Umbilical cord (tissue), 2 donors: ENCODE results near the gene ZNF668. TPM values are rescaled to one million over a fixed set of nuclear protein-coding genes. Genes with fewer than 3 reads are reported as not detected.

Experiments
- DNase-seq: peaks from one replicate; pipeline ENCODE4 v3.0.0-alpha.2; 2015; ENCODE audit warnings: low spot score
- total RNA-seq: library from RNA; depleted of rRNA; stranded (reverse); fragments of >200 nt; gene quantifications from one replicate; pipeline ENCODE4 v1.2.3, GENCODE V29; 2014; ENCODE audit warnings: low replicate concordance; ENCODE audit not compliant: insufficient read depth

Gene ZNF668
- 10.6 TPM for total RNA-seq

GRCh38 chr16:31073970-31074813, at the start of gene ZNF668, which contains the start of gene ZNF646:
Gene ZNF668, minus strand, starts transcription at chr16:31074240. Its CDS starts 9,781 bp downstream, at chr16:31064459.
Gene ZNF646, plus strand, starts transcription at chr16:31074422. Its CDS starts 1,903 bp downstream, at chr16:31076325.
- peak; percentile 100 for DNase-seq

DNA sequence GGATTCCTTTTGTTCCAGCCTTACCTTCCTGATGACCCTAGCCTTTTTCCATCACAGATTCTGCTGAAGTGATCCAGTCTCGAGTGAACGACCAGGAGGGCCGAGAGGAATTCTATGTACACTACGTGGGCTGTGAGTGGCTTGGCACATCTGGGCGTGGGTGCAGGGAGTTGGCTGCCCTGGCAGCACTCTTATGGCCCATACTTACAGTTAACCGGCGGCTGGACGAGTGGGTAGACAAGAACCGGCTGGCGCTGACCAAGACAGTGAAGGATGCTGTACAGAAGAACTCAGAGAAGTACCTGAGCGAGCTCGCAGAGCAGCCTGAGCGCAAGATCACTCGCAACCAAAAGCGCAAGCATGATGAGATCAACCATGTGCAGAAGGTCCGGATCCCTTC, 46.1 kb upstream of the ZNF668 start:
- DNase-seq: no peak

DNA sequence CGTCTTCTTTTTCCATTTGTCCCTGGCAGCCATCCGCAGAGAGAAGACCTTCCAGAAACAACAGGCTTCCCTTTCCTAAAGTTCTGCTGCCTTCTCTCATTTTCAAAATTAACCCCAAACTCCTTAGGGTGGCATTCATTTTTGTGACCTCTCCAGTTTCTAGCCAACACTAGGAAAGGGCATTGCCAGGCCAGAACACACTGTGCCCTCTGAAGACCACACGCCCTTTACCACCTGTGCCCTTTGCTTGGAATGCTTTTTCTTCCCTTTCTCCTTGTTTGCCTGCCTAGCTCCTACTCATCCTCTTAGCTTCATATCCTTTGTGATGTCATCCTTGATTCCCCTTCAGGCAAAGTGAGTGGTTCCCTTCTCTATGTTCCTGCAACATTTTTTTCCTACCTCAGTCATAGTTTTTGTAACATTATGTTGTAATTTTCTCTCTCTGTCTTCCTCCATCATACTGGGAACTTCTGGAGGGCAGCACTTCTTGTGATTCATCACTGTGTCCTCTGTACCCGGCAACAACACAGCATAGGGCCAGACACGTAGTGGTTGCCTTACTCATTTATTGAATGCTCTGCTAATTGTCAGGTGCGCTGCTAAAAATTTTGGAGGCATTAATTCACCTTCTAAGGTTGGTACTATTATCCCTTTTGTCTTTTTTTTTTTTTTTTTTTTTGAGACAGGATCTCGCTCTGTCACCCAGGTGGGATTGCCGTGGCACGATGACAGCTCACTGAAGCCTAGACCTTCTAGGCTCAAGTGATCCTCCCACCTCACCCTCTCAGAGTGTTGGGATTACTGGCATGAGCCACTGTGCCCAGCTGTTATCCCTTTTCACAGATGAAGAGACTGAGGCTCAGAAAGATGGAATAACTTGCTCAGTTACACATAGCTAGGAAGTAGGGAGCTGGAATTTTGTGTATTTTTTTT, 44.4 kb upstream of the ZNF668 start:
- no peak for DNase-seq

GRCh38 chr16:31117384-31118222, 43.6 kb upstream of the ZNF668 start, which contains the start of gene KAT8:
Gene KAT8, plus strand, starts transcription at chr16:31117664. Its CDS starts 18 bp downstream, at chr16:31117682.
- DNase-seq: peak; percentile 99

DNA sequence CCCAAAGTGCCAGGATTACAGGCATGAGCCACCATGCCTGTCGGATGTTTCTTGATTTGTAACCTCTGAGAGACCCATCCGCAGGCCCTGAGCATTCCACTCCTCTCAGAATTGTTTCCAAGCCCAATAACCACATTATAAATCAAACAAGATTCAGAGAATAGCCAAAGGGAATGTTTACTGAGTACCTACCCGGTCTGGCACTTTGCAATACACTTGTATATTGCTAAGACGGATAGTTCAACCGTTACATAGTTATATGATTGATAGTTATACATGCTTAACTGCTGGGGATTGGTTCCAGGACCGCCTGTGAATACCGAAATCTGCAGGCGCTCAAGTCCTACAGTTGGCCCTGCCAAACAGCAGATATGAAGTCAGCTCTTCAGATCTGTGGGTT, 40.4 kb upstream of the ZNF668 start:
- DNase-seq: no peak

DNA sequence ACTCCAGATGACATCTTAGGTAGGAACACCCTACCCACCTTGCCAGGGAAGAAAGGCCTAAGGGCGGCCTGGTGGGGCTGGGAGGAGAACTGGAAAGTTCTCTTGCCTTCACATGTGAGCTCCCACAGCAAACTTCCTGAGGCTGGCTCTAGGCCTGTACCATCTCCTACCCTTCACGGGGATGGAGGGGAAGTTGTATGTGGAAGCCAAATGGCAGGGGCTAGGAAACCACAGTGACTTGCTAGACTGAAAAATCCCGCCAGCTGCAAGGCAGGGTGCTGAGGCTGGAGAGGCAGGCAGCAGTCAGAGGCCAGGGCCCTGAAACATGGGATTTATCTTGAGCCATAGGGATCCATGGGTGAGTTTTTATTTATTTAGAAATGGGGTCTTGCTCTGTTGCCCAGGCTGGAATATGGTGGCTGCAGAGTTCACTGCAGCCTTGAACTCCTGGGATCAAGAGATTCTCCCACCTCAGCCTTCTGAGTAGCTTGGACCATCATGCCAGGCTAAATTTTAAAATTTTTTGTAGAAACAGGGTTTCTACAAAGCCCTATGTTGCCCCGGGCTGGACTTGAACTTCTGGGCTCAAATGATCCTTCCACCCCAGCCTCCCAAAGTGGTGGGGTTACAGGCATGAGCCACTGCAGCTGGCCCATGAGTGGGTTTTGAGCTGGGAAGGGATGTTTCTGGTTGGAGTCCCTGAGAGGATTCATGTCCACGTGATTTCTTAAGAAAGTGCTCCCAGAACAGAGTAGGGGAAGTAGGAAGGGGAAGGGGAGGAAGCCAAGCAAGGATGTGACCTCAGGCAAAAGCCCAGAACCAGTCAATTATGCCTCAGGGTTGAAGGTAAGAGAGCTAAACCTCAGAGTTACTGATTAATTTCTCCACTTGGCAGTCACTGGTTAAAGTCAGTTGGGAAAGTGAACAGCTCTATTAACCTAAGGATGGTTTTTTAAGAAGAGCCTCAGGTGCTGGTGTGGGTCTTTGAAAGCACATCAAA, 39.4 kb upstream of the ZNF668 start:
- DNase-seq: no peak

- DNase-seq: no peak
Observed at GRCh38 chr16:31112711-31113110, 38.7 kb upstream of the ZNF668 start.

DNA sequence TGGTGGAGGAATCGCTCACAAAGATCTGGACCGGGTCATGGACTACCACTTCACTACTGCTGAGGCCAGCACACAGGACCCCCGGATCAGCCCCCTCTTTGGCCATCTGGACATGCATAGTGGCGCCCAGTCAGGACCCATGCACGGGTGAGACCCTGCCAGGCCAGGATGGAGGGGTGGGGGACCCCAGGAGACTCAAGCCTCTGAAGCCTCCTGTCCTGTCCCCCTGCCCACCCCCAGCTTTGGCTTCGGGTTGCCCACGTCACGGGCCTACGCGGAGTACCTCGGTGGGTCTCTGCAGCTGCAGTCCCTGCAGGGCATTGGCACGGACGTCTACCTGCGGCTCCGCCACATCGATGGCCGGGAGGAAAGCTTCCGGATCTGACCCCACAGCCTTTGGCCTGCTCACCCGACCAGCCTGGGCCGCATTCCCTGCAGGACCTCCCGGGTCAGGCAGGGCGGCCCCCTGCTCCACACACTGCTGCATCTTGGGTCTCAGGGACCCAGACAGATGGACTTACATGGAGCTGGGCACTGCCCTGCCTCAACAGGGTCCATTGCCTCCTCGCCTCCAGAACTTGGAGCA, 37.9 kb upstream of the ZNF668 start:
- no peak for DNase-seq

DNA sequence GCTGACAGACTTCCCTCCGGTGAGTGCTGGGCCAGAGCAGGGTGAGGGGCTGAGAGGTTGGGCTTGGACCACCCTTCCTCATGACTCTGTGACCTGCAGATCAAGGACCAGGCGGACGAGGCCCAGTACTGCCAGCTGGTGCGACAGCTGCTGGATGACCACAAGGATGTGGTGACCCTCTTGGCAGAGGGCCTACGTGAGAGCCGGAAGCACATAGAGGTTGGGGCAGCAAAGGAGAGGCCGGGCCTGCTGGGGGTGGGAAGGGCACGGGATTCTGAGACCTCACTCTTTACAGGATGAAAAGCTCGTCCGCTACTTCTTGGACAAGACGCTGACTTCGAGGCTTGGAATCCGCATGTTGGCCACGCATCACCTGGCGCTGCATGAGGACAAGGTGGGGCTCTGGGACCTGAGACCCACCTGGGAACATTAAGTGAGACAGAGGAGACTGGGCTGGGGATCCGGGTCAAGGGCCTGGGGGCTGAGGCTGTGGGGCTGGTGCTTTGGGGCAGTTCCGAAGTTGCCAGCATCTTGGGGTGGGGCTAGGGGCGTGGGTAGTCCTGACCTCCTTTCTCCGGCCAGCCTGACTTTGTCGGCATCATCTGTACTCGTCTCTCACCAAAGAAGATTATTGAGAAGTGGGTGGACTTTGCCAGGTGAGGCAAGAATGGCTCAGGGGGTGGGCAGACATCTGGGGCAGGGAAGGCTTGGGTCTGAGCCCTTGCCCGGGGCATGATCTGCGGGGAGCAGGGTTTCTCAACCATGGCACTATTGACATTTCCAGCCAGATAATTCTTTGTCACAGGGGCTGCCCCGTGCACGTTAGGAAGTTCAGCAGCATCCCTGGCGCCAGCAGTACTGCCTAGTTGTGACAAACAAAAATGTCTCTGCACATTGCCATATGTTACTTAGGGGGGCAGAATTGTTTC, 36.3 kb upstream of the ZNF668 start:
- no peak for DNase-seq

- no peak for DNase-seq
Observed at GRCh38 chr16:31109622-31110021, 35.6 kb upstream of the ZNF668 start.

DNA sequence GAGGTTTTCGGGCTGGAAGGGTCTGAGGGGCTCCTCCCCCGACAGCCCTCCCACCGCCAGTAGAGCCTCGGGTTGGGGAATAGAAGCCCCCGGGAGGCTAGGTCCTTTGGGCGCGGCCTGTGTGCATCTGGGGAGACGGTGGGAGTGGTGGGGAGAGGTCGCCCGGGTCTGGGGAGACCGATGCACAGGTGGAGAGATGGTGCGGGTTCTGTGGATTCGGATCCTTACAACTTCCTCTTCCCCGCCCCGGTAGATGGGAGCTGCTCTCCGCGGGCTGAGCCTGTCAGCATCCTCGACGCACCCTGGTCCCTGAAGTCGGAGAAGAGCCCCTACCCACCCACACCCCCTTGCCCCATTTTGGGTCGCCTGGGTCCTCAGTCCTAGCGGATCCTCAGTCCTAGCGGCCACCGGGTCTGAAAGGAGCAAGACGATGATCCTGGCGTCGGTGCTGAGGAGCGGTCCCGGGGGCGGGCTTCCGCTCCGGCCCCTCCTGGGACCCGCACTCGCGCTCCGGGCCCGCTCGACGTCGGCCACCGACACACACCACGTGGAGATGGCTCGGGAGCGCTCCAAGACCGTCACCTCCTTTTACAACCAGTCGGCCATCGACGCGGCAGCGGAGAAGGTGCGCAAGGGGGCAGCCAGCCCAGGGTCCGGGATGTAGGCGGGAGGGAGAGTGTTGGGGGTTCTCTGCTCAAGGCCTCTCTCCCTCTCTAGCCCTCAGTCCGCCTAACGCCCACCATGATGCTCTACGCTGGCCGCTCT, 34.9 kb upstream of the ZNF668 start:
- DNase-seq: no peak

DNA sequence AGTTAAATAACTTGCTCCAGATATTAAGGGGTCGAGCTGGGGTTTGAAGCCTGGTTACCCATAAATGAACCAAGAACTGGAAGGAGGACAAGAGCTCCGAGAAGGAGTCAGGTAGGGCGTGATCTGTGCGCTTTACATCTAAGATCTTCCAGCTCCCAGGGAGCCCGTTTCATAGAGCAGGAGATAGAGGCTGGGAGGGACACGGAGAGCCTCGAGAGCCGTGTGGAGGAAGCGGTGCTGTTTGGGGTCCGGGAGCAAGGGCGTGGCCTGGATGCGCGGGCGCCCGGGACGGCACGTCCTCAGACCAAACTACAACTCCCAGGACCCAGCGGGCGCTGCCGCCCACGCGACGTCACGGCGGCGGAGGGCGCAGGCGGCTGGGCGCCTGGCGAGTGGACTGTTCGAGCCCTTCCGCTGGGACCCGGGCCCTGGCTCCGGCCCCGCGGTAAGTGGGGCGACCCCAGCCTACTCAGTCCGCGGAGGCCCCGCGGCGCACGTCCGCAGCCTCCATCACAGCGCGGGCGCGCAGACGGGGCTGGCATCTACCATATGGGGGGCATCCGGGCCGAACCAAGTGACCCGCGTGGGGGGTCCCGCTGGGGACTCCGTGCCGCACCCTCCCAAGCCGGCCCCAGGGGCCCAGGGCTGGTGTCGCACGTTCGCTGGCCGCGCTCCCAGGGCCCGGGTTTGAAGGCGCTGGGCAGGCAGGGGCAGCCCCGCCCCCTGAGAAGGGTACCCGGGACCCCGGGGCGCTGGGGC, 34.2 kb upstream of the ZNF668 start, which contains the start of gene BCKDK:
Gene BCKDK, plus strand, starts transcription at position 352 of the 759 bp plus-strand sequence. CDS start 838 bp downstream, outside the sequence.
- DNase-seq: peak; percentile 80

DNA sequence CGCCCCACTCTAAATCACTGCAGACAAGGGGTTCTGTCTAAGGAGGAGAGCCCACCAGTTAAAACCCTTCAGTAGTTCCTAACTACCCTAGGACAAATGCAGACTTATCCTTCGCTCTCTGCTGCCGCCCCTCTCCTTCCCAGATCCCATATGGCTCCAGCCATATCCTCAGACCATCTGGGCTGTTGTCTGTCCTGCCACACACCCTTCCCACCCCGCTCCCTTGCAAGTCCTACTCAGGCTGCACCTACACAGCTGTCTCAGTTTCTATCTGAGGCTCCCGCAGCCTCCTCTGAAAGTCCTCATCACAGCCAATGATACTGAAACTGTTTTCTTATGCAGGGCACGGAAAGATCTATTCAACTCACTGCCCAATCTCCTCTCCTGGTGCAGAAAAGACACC, 33.4 kb upstream of the ZNF668 start:
- DNase-seq: no peak

DNA sequence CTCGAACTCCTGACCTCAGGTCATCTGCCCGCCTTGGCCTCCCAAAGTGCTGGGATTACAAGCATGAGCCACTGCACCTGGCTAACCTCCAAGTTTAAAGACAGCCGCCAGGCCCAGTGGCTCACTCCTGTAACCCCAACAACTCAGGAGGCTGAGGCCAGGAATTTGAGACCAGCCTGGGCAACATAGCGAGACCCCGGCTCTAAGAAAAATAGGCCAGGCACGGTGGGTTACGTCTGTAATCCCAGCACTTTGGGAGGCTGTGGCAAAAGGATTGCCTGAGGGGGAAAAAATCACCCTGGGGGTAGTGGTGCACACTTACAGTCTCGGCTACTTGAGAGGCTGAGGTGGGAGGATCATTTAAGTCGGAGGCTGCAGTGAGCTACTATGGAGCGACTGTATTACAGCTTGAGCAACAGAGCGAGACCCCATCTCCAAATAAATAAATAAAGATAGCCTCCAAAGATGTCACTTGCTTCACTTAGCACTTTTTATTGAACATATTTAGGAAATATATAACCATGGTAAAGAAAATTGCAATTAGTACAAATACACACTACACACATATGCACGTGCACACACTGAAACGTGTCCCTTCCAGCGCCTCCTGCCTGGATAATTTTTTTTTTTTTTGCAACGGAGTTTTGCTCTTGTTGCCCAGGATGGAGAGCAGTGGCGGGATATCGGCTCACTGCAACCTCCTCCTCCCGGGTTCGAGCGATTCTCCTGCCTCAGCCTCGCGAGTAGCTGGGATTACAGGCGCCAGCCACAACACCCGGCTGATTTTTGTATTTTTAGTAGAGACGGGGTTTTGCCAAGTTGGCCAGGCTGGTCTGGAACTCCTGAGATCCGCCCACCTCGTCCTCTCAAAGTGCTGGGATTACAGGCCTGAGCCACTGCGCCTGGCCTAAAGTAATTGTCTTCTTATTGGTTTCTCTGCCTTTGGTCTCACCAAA, 32.7 kb upstream of the ZNF668 start:
- DNase-seq: no peak

- DNase-seq: peak; percentile 70
Observed at GRCh38 chr16:31105677-31106213, 31.7 kb upstream of the ZNF668 start.
